GM18502 (cell line): ENCODE measurements around the gene C2CD2L.
"Not testable (repeated sequence)": the region's sequence is repeated elsewhere in the genome, so short reads cannot be mapped to it uniquely, and the experiment has no call there.

Experiments
- ATAC-seq: cut with Tn5 transposase; IDR thresholded peaks from one replicate; pipeline ENCODE4 v1.9.1; 2021; ENCODE audit warnings: mild to moderate bottlenecking; ENCODE audit not compliant: unreplicated experiment, poor library complexity

The C2CD2L gene

DNA sequence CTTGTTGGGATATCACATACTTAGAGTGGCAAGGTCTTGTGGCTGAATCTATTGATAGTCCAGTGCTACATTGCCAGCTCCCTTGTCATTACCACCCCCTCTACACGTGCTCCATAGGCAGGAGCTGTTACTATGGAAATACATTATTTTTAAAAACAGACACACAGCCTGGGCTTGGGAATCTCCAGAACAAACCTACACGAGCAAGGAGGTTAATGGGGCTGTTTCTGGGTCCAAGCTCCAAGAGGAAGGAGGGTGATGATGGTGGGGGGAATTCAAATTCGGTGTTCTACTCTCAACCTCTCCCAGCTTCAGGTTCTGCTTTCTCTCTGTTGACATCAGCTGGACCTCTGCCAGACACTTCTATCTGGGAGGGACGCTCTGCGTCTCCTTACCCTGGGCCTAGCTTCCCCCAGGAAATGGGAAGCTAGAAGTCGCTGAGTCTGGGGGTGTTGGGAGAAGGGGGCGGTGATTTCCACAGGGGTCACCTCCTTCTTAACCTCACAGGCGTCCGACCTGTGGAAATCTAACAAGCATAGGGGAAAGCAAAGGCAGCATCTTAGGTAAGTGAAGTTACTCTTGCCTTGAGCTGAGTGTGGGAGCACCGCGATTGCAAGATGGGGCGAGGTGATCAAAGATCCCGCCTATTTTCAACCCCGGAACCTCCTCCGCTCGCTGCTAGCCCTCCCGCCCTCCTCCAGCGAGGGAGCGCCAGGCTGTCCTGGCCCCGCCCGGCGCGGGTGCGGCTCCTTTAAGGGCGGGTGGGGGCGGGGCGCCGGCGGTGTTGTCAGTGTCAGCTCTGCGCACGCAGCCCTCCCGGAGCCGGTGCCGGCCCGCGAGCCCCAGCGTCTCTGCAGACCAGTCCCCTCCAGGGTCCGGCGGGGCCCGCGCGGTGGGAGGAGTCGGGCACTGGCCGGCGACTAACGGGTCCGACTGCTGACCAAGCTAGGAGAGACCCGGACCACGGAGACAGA, at the start of gene C2CD2L:
C2CD2L (plus strand) TSS at position 781 of the 974 bp plus-strand sequence. CDS start 398 bp downstream, outside the sequence.
- ATAC-seq: peak; percentile 76

DNA sequence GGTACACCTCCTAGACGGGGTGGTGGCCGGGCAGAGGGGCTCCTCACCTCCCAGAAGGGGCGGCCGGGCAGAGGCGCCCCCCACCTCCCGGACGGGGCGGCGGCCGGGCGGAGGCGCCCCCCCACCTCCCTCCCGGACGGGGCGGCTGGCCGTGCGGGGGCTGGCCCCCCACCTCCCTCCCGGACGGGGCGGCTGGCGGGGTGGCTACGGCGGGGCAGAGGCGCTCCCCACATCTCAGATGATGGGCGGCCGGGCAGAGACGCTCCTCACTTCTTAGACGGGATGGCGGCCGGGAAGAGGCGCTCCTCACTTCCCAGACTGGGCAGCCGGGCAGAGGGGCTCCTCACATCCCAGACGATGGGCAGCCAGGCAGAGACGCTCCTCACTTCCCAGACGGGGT, 48.0 kb upstream of the C2CD2L start:
- ATAC-seq: not testable (repeated sequence)

DNA sequence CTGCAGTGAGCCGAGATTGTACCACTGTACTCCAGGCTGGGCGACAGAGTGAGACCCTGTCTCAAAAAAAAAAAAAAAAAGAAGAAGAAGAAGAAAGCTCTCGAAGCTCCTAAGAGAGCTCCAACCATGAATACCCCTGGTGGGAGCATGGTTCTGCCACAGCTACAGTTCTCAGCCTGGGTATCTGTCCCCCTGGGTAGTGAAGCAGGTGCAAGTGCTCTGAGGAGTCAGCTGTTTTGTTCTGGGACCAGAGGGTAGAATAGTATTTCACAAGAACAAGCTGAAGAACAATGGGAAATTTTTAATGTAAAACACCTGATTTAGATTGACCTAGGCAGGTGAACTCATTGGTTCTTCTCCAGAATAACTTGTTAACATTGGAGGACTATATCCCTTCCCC, 45.9 kb upstream of the C2CD2L start:
- no peak for ATAC-seq

DNA sequence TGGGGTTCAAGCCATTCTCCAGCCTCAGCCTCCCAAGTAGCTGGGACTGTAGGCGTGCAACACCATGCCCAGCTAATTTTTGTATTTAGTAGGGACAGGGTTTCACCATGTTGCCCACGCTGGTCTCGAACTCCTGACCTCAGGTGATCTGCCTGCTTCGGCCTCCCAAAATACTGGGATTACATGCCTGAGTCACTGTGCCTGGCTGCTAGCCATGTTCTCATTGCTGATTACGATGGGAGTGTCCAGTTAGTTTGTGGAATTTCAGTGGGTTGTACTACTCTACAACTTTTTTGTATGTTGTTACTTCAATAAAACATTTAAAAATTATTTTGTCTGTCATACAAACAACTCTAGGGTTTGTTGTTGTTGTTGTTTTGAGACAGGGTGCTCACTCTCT, 44.4 kb upstream of the C2CD2L start:
- ATAC-seq: no peak

DNA sequence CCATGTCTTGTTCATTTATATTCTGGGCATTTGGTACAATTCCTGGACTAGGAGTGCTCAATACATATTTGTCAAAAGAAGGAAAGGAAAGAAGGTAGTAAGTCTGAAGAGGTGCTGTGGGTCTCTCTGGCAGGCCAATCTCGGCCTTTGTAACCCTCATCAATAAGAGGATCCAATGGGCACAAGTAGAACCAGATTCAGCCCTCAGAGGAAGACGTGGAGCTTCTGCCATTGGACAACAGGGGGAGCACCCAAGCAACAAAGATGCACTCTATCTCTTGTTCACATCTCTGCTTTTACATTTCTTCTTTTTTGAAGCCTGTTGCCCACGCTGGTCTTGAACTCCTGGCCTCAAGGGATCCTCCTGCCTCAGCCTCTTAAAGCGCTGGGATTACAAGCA, 41.8 kb upstream of the C2CD2L start:
- ATAC-seq: no peak

DNA sequence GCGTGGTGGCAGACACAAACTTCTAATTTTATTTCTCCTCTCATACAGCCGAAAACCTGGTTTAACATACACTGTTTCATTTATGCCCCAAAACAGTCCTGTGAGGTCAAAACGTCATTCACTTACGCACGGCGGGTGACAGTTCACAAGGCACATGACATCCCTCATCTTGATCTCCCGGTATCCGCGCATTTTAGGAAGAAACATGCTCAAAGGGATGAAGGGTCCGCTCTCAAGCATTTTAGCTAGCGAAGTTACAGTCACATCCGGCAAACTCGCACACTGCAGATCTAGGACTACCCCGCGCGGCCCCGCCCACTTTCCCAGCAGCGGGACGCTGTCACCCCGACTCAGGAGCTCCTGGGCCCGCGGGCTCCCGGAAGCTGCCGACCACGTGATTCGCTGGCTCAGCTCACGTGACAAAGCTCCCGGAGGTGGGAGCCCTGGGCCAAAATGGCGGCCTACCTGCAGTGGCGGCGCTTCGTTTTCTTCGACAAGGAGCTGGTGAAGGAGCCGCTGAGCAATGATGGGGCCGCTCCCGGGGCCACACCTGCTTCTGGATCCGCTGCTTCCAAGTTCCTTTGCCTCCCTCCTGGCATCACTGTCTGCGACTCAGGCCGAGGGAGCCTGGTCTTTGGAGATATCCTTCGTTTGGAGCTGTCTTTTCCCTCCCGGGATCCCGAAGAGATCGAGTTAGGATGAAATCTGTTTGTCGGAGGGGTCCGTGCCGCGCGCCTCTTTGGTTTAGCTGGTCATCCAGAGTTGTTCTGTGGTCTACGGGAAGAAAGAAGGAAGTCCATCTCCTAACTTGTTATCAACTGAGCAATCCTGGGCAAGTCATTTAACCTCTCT, 39.5 kb upstream of the C2CD2L start, which contains the start of gene VPS11:
VPS11 (plus strand) TSS at position 448 of the 852 bp plus-strand sequence; CDS start at position 454, 6 bp downstream.
- ATAC-seq: peak; percentile 90

DNA sequence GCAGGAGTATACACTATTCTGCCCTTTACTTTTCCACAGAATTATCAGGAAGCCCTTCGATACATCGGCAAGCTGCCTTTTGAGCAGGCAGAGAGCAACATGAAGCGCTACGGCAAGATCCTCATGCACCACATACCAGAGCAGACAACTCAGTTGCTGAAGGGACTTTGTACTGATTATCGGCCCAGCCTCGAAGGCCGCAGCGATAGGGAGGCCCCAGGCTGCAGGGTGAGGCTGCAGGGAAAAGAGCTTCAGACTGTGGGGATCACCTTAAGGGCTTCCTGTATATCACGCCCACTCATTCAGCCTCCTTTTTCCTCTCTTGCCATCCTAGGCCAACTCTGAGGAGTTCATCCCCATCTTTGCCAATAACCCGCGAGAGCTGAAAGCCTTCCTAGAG, 29.3 kb upstream of the C2CD2L start:
- ATAC-seq: no peak

DNA sequence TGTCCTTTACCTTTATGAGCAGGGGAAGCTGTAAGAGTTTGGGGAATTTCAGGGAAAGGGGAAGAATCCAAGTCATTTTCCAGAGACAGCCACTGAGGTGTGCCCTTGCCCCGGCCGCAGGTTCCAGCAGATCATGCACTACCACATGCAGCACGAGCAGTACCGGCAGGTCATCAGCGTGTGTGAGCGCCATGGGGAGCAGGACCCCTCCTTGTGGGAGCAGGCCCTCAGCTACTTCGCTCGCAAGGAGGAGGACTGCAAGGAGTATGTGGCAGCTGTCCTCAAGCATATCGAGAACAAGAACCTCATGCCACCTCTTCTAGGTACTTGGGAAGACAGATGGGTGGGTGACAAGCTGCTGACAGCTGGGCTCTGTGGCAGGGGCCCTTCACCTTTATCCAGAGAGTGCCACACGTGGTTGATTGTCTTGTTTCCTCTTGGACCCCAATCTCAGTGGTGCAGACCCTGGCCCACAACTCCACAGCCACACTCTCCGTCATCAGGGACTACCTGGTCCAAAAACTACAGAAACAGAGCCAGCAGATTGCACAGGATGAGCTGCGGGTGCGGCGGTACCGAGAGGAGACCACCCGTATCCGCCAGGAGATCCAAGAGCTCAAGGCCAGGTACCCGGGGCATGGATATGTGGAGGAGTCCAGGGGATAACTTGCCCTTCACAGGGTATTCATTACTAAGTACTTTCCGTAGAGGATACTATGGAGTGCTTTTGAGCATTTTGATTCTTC, 28.3 kb upstream of the C2CD2L start:
- ATAC-seq: no peak

DNA sequence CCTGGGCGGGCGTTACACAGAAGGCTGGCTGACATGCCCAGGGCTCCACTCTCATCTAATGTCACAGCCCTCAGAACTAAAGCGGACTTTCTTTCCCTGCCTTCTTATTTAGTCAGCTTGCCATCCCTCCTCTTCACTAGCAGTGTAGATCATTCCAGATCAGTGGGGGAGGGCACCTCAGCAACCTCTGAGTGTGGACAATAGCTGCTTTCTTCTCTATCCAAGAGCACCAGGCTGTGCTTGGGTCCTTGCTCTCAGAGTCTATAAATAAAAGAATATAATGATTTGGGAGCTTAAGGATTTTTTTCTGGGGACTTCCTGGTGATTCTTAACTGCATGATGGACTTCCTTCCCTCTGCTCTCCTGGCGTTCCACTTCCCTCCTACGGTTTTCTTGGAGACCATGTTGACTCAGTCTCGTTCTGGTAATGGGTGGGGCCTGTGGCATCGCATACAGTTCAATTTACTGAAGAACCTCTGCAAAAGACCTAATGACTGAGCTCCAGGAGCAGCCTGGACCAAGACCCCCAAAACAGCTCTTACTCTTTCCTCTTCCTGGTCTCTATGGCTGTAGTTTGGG, 25.4 kb upstream of the C2CD2L start:
- ATAC-seq: no peak

DNA sequence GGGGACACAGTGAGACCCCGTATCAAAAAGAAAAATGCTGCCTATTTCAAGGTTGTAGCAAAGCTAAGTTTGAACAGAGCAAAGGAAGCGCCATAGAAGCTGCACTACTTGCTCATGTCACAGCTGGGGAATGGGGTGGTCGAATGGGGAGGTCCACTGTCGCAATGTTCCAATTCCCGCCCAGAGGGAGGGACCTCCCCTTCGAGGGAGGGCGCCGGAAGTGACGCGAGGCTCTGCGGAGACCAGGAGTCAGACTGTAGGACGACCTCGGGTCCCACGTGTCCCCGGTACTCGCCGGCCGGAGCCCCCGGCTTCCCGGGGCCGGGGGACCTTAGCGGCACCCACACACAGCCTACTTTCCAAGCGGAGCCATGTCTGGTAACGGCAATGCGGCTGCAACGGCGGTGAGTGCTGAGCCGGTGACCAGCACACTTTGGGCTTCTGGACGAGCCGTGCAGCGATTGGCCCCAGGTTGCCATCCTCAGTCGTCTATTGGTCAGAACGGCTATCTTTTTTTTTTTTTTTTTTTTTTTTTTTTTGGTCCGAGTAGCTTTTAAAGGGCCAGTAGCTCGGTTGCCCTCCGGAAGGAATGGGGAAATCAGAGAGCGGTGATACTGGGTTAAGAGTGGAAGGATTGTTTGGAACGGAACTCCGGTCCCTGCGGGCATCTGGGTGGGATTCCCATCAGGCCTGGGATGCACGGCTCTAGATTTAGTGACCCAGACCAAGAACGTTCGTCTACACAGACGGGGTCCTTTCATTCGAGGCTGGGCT, 22.3 kb upstream of the C2CD2L start, which contains the start of gene HMBS:
HMBS (plus strand) TSS at position 219 of the 774 bp plus-strand sequence; CDS start at position 372, 153 bp downstream.
- peak; percentile 92 for ATAC-seq

DNA sequence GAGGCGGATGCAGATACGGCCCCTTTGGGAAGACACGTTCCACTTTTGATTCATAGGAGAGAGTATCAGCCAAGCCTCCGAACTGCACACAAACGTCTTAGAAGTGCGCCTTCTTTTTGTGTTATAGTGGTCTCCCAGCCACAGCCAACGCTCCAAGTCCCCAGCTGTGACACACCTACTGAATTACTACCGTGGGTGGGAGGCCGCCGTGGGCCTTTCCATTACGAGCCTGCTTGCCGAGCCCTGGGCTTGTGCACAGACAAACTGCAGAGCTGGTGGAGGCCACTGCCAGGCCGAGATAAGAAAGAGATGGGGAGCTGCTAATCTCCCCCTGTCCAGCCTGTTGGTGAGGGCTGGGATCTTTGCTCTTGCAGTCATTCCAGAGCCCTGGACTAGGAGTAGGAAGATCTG, 21.7 kb upstream of the C2CD2L start:
- ATAC-seq: peak; percentile 12

DNA sequence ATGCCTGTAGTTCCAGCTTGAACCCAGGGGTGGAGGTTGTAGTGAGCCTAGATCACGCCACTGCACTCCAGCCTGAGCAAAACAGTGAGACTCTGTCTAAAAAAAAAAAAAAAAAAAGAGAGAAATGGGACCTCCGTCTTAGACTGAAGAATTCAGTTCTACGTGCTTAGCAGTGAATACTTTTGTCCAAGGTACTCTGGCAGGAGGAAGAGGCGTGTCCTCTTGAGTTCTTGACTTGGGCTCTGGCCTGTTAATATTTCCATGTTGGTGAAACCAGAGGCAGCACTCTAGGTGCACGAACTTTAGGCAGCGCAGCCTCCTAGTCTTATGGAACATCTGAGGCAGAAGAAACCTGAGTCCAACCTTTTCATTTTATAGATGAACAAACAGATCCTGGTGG, 20.0 kb upstream of the C2CD2L start:
- ATAC-seq: no peak

DNA sequence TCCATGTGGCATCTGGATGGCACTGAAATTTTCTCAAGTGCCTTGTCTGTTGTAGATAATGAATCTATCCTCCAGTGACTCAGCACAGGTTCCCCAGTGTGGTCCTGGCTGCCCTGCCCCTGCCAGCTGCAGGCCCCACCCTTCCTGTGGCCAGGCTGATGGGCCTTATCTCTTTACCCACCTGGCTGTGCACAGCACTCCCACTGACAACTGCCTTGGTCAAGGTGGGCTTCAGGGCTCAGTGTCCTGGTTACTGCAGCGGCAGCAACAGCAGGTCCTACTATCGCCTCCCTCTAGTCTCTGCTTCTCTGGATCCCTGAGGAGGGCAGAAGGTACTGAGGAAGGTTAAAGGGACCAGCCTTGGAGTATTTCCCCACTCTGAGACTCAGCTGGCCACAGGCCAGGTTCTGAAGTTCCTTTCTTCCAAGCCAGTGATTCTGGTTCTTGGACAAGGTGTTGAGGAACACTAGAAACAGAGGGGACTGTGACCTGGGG, 19.4 kb upstream of the C2CD2L start:
- ATAC-seq: no peak

DNA sequence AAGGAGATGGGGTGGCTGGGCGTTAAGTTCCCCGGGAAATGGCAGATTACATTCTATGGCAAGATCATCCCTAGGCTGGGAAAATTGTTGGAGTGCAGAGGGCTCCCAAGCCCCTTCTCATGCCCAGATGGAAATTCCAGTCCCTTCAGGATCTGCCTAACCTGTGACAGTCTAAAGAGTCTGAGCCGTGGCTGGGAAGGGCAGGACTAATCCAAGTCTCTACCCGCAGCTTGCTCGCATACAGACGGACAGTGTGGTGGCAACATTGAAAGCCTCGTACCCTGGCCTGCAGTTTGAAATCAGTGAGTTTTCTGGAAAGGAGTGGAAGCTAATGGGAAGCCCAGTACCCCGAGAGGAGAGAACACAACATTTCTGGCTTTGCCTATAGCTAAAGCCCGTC, 18.7 kb upstream of the C2CD2L start:
- ATAC-seq: no peak

DNA sequence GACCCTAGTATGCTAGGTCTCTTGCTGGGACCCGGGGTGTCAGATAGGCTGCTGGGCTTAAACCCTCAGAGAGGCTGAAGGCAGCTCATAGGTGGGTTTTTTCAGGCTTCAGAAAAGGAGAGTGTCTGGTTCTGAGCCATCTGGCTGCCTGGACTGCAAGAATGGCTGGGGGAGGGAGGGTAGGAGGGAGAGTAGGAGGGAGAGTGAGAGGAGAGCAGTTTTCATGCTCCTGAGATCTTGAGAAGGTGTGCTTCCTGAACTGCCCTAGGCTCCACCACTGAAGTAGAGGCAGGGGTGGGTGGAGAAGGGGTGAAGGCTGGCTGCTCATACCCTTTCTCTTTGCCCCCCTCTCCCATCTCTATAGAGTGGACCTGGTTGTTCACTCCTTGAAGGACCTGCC, 17.8 kb upstream of the C2CD2L start:
- no peak for ATAC-seq

DNA sequence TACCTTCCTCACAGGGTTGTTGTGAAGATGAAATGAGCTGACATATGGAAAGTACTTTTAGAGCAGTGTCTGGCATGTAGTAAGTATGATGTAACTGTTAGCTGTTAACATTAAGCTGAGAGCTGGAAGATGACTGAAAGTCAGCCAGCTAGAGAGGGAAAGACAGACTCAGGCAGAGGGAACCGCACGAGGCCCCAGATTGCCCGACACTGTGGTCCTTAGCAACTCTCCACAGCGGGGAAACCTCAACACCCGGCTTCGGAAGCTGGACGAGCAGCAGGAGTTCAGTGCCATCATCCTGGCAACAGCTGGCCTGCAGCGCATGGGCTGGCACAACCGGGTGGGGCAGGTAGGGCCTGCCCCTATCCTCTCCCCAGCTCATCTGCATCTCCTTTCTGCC, 16.0 kb upstream of the C2CD2L start:
- ATAC-seq: no peak

DNA sequence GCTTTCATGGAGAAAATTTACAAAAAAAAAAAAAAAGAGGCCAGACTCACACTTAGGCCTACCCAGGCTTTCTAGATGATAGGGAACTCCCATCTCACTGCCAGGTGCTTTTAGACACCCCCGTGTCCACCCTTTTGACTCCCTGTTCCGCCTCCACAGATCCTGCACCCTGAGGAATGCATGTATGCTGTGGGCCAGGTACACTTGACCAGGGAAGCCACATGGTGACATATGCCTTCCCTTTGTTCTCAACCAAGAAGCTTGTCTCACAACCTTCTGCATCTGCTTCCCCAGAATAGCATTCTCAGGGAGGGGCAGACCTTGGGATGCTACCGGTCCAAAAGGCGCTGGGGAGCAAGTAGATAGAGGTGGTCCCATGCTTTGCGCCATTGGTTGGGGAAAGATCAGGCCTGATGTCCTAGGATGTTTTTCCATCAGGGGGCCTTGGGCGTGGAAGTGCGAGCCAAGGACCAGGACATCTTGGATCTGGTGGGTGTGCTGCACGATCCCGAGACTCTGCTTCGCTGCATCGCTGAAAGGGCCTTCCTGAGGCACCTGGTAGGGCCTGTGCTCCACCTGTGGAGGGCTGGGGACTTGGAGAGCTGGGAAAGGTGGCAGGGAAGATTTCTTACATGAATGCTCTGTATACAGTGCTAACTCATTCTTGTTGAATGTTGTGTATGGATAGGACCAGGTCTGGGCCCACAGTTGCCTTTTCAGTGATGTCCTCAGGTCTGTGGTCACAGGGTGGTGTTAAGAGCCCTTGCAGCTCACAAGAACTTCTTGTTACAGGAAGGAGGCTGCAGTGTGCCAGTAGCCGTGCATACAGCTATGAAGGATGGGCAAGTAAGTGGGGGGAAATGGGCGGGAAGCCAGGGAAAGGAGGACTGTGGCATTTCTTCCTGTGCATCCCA, 14.9 kb upstream of the C2CD2L start:
- no peak for ATAC-seq
